Mesodermal cell (in vitro differentiated cells): ENCODE results near the gene RNF207. TPM values are rescaled to one million over a fixed set of nuclear protein-coding genes. Genes with fewer than 3 reads are reported as not detected.

Experiments used
- H3K27ac ChIP-seq: 2 replicates; pipeline ENCODE4 v1.7.0; 2013; ENCODE audit warnings: mild to moderate bottlenecking, low read depth, low read length, moderate library complexity; ENCODE audit not compliant: severe bottlenecking
- H3K36me3 ChIP-seq: 2 replicates; pipeline ENCODE4 v1.7.1; 2013; ENCODE audit warnings: mild to moderate bottlenecking, low read length, moderate library complexity; ENCODE audit not compliant: control insufficient read depth, insufficient read depth
- H3K4me1 ChIP-seq: one replicate; pipeline ENCODE4 v1.7.1; 2013; ENCODE audit warnings: mild to moderate bottlenecking, low read length; ENCODE audit not compliant: insufficient read depth, control insufficient read depth, poor library complexity, severe bottlenecking
- H3K4me3 ChIP-seq: 2 replicates; pipeline ENCODE4 v1.7.0; 2013; ENCODE audit warnings: low read length, control low read depth, mild to moderate bottlenecking; ENCODE audit not compliant: insufficient read depth, poor library complexity, severe bottlenecking; ENCODE audit errors: extremely low read depth
- H3K9me3 ChIP-seq: 2 replicates; pipeline ENCODE4 v1.7.1; 2013; ENCODE audit warnings: mild to moderate bottlenecking, low read length, moderate library complexity; ENCODE audit not compliant: control insufficient read depth
- WGBS, 2 experiments: methylation state at CpG; one replicate each; pipeline ENCODE4 v1.1.5; 2013; ENCODE audit warnings: missing lambda C conversion rate in 2 of 2; ENCODE audit not compliant: insufficient coverage in 2 of 2; 5-methylcytosine and 5-hydroxymethylcytosine counted together
- polyA plus RNA-seq, 2 experiments: library from polyadenylated mRNA; stranded (reverse); fragments of 50-300 nt; gene quantifications; one replicate each; pipeline ENCODE4 v1.2.3, GENCODE V29; 2013

Gene RNF207
- polyA plus RNA-seq (2013, experiment 1 of 2): 2.5 TPM
- 3.8 TPM for polyA plus RNA-seq (2013, experiment 2 of 2)

GRCh38 chr1:6205849-6206519 lies at the start of gene RNF207:
RNF207 (plus strand) TSS chr1:6206119; CDS start chr1:6206536, 417 bp downstream.
- Histone ChIP-seq H3K27ac (peak within 1 kb of the TSS; percentile 59), H3K36me3 (no peaks in the 10 kb centered on the region), H3K9me3 (no peaks in the 10 kb centered on the region), H3K4me3 (peak within 1 kb of the TSS; percentile 28), H3K4me1 (peaks cover 10% of the 10 kb centered on the region)
- 17 to 18% methylated on average over 49 to 64 of the region's 66 CpGs for WGBS, 2 experiments

- Histone ChIP-seq H3K4me1 (peaks cover 13% of the 10 kb centered on the region), H3K9me3 (no peaks in the 10 kb centered on the region), H3K27ac (no peak overlapping the region), H3K4me3 (no peak overlapping the region), H3K36me3 (no peaks in the 10 kb centered on the region)
- WGBS, 2 experiments: 75 to 83% methylated on average over 2 of the region's 2 CpGs
These were observed 48.8 kb upstream of the RNF207 start for GRCh38 chr1:6157132-6157527.

GRCh38 chr1:6157528-6158174 lies 48.3 kb upstream of the RNF207 start:
- H3K4me3 ChIP-seq: no peak overlapping the region
- H3K36me3 ChIP-seq: no peaks in the 10 kb centered on the region

GRCh38 chr1:6158181-6158580 lies 47.7 kb upstream of the RNF207 start:
- peaks cover 13% of the 10 kb centered on the region for H3K4me1 ChIP-seq
- H3K9me3 ChIP-seq: no peaks in the 10 kb centered on the region
- H3K27ac ChIP-seq: no peak overlapping the region
- no peak overlapping the region for H3K4me3 ChIP-seq
- WGBS, 2 experiments: 66 to 74% methylated on average over 7 of the region's 8 CpGs
- no peaks in the 10 kb centered on the region for H3K36me3 ChIP-seq

More at GRCh38 chr1:6157528-6158174, 48.3 kb upstream of the RNF207 start:
- Histone ChIP-seq H3K4me1 (peaks cover 13% of the 10 kb centered on the region), H3K9me3 (no peaks in the 10 kb centered on the region), H3K27ac (no peak overlapping the region)
- WGBS, 2 experiments: 22 to 36% methylated on average over 14 of the region's 15 CpGs

GRCh38 chr1:6162341-6162740 lies 43.6 kb upstream of the RNF207 start:
- no peaks in the 10 kb centered on the region for H3K9me3 ChIP-seq
- no peak overlapping the region for H3K27ac ChIP-seq
- no peak overlapping the region for H3K4me3 ChIP-seq
- peaks cover 6% of the 10 kb centered on the region for H3K4me1 ChIP-seq
- H3K36me3 ChIP-seq: no peaks in the 10 kb centered on the region
- 83 to 100% methylated on average over 4 to 5 of the region's 7 CpGs for WGBS, 2 experiments

- WGBS, 2 experiments: 68 to 88% methylated on average over 7 to 10 of the region's 13 CpGs
- peaks cover 2% of the 10 kb centered on the region for H3K4me1 ChIP-seq
These were observed 43.1 kb upstream of the RNF207 start for GRCh38 chr1:6162773-6163172.

GRCh38 chr1:6163191-6163972 lies 42.5 kb upstream of the RNF207 start:
- H3K36me3 ChIP-seq: no peaks in the 10 kb centered on the region
- no peaks in the 10 kb centered on the region for H3K4me1 ChIP-seq
- 86 to 91% methylated on average over 12 to 15 of the region's 15 CpGs for WGBS, 2 experiments
- H3K27ac ChIP-seq: no peak overlapping the region
- no peaks in the 10 kb centered on the region for H3K9me3 ChIP-seq
- H3K4me3 ChIP-seq: no peak overlapping the region

More at GRCh38 chr1:6162773-6163172, 43.1 kb upstream of the RNF207 start:
- Histone ChIP-seq H3K36me3 (no peaks in the 10 kb centered on the region), H3K27ac (no peak overlapping the region), H3K9me3 (no peaks in the 10 kb centered on the region), H3K4me3 (no peak overlapping the region)

- H3K4me3 ChIP-seq: no peak overlapping the region
- no peaks in the 10 kb centered on the region for H3K36me3 ChIP-seq
- WGBS, 2 experiments: 83 to 87% methylated on average over 13 to 14 of the region's 19 CpGs
- no peaks in the 10 kb centered on the region for H3K9me3 ChIP-seq
- no peak overlapping the region for H3K27ac ChIP-seq
- H3K4me1 ChIP-seq: no peaks in the 10 kb centered on the region
These were observed 41.8 kb upstream of the RNF207 start for GRCh38 chr1:6163973-6164617.

GRCh38 chr1:6165027-6165426 lies 40.9 kb upstream of the RNF207 start:
- WGBS, 2 experiments: 82 to 95% methylated on average over 4 to 7 of the region's 7 CpGs
- H3K4me1 ChIP-seq: no peaks in the 10 kb centered on the region
- H3K9me3 ChIP-seq: no peaks in the 10 kb centered on the region
- no peaks in the 10 kb centered on the region for H3K36me3 ChIP-seq
- no peak overlapping the region for H3K4me3 ChIP-seq
- no peak overlapping the region for H3K27ac ChIP-seq

- Histone ChIP-seq H3K36me3 (no peaks in the 10 kb centered on the region), H3K4me3 (no peak overlapping the region), H3K4me1 (no peaks in the 10 kb centered on the region), H3K27ac (no peak overlapping the region), H3K9me3 (no peaks in the 10 kb centered on the region)
- WGBS, 2 experiments: 90 to 97% methylated on average over 5 to 9 of the region's 12 CpGs
These were observed 40.4 kb upstream of the RNF207 start for GRCh38 chr1:6165441-6165985.
